HG03565 (cell line): ENCODE results near the gene NOX1.

ENCODE experiments used
- ATAC-seq: cut with Tn5 transposase; IDR thresholded peaks from one replicate; pipeline ENCODE4 v1.9.1; 2021; ENCODE audit warnings: mild to moderate bottlenecking, moderate library complexity; ENCODE audit not compliant: unreplicated experiment

The NOX1 gene

GRCh38 chrX:100874325-100874724 is at the start of gene NOX1:
Gene NOX1 (minus strand): TSS chrX:100874359. CDS start chrX:100874139, 220 bp downstream.
- no peak for ATAC-seq

GRCh38 chrX:100915562-100915961 is 41.4 kb upstream of the NOX1 start:
- no peak for ATAC-seq

DNA sequence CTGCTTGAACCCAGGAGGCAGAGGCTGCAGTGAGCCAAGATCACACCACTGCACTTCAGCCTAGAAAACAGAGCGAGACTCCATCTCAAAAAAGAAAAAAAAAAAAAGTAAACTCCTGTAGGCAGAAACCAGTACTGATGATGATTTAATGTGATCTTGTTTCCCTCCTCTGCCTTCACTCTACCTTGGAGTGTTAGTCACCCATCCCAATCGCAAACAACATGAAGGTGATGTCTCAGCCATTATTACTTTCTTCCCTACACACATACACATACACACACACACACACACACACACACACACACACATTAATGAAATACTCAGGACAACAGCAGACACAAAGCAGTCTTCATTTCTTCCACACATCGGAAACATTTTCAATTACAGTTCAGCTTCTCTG is 39.0 kb upstream of the NOX1 start:
- no peak for ATAC-seq

- no peak for ATAC-seq
Observed at GRCh38 chrX:100911731-100912130, 37.6 kb upstream of the NOX1 start.

DNA sequence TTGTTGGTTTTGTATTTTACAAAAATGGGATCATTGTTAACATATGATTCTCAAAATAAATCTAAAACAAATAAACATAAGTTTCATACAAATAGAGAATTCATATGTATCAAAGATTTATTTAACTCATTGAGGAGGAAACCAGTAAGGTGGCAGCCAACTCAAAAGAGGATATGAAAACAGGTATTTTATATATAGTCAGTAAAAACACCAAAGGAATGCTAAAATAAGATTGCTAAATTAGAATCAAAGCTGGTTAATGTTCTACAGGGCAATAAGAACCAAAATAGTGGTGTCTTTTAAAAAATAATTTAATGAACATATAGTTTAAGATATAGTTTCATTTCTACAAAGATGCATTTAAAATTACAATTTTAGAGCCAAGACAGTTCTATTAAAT is 31.5 kb upstream of the NOX1 start:
- ATAC-seq: no peak

- ATAC-seq: no peak
Observed at GRCh38 chrX:100904433-100904832, 30.3 kb upstream of the NOX1 start.

- peak; percentile 45 for ATAC-seq
Observed at GRCh38 chrX:100895365-100896075, 21.4 kb upstream of the NOX1 start.

GRCh38 chrX:100883654-100884053 is 9.5 kb upstream of the NOX1 start:
- ATAC-seq: no peak

- no peak for ATAC-seq
Observed at GRCh38 chrX:100880368-100880767, 6.2 kb upstream of the NOX1 start.

GRCh38 chrX:100871594-100872560 is 2.3 kb downstream of the NOX1 start:
- ATAC-seq: no peak

- ATAC-seq: no peak
Observed at GRCh38 chrX:100870527-100870926, 3.6 kb downstream of the NOX1 start.

DNA sequence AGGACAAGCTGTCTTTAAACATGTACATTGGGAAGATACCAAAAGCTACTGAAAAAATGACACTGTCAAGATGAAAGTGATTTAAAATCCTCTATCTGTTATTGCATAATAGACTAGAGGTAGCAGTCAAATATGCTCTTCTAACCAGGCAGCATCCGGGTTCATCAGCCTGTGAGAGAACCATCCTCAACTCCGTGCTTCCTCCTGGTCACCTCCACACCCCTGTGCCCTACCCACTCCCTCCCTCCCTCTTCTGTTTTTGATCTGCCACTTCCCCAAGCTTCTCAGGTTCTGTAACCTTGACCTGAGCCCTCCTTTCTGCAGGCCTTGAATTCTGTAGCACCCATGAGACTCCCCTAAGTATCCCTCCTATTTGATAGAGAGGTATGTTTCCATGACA is 5.9 kb downstream of the NOX1 start:
- no peak for ATAC-seq

GRCh38 chrX:100864657-100865391 is 9.3 kb downstream of the NOX1 start:
- no peak for ATAC-seq

DNA sequence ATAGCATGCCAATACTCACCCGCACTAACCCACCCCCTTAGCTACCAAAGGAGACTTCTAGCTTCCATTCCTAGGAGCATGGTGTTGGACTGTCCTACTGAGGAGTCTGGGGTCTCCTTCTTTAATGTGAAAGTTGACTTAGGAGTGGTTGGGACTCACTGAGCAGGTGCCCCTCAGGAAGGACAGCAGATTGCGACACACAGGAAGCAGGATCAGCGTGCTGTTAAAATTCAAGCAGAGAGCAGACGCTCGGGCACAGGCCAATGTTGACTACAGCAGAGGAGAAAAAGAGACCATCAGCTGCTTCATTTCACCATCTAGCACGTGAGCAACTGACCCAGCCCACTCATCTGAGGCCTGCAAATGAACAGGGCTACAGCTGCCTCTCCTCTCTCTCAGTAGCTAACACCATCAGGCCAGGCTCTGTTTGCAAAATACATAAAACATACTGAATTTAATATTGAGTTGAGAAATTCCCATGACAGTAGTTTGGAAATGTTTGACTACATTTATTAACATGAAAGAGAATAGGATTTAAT is 10.8 kb downstream of the NOX1 start:
- no peak for ATAC-seq

- ATAC-seq: no peak
Observed at GRCh38 chrX:100852810-100853209, 21.3 kb downstream of the NOX1 start.

DNA sequence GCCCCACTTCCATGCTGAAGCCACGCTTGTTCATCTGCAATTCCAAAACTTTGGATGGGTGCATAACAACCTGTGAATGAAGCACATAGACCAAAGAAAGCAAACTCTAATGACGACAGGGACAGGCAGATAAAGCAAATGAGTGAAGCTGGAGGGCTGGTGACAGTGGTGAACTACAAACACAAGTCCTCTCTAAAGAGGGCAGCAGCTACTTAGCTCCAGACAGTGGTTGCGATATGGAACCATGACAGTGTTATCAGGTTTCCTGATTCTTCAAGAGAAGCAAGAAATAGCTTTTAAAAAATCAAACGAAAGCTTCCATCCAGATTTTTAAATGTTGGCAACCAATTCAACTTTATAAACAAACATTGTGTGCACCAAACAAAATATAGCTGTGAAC is 23.8 kb downstream of the NOX1 start:
- ATAC-seq: no peak

GRCh38 chrX:100831219-100831946 is 42.8 kb downstream of the NOX1 start:
- no peak for ATAC-seq

DNA sequence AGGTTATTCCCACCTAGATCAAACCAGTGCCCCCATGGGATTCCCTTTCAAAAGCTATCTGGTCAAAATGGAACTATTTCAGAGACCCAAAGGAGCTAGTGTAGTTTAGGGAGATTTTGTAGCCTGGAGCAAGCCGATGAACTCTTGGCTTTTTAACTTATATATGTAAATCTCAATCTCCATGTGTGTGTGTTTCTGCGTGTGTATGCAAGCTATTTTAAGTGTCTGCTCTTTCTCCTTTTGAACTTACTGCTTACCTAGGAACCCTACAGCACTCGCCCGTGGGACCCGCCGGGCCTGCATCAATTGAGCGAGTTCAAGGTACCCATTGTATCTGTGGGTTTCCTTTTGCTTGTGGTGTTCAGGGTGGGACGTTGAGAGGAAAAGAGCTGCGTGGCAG is 43.6 kb downstream of the NOX1 start:
- ATAC-seq: peak; percentile 26

- peak; percentile 15 for ATAC-seq
Observed at GRCh38 chrX:100830143-100830542, 44.0 kb downstream of the NOX1 start.

GRCh38 chrX:100829730-100830129 is 44.4 kb downstream of the NOX1 start:
- ATAC-seq: peak; percentile 83
